ENCODE results near the gene MUC4. TPM values are rescaled to one million over a fixed set of nuclear protein-coding genes. Genes with fewer than 3 reads are reported as not detected.
"Not testable (repeated sequence)": the region's sequence is repeated elsewhere in the genome, so short reads cannot be mapped to it uniquely, and the experiment has no call there.

Gene MUC4
- total RNA-seq, 2 donors from 2014 or later, result 0.35 to 2.3 TPM

DNA sequence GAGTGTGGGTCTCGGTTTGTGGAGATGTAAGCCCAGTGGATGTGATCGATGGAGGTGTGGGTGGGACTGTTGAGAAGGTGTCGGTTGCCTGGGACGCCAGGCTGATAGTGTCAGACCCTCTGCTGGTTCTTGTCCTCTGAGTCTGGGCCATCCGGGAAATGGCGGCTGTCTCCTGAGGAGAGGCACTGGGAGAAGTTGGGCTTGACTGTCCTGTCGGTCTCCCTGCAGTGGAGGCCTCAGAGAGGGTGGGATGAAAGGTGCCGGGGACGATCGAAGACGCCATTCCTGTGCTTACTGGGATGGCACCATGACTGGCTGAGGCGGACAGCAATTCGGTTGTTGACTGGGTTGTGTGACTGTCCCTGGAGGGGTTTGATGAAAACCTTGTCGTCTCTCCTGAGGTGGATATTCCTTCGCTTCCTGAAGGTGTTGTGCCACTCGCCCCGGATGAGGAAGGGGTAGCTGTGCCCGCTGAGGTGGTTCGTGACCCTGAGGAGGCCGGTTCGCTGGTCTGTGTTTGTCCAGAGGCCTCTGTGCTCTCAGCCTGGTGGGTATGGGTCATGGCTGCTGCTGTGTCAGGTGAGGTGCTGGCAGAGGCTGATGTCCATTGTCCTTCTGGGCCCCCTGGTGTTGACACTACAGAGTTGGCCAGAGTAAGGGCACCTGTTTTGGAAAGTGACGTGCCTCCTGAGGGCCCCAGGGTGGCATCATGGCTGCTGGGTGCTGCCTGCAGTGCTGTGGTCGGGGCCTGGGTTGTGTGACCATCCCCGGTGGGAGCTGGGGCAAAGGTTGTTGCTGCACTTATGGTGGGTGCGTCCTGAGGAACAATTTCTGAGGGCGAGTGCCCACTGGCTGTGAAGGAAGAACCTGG lies 22.8 kb downstream of the MUC4 start:
- H3K9ac ChIP-seq (ENCODE audit: extremely low read depth, low read length, poor library complexity, severe bottlenecking), result no peak overlapping the region
- Mint-ChIP-seq H3K4me1 (no peaks in the 10 kb centered on the region), H3K27ac (no peak overlapping the region), H3K9me3 (peaks cover 8% of the 10 kb centered on the region), H3K27me3 (ENCODE audit: insufficient read depth) (peaks cover 2% of the 10 kb centered on the region), H3K36me3 (ENCODE audit: low read depth) (peaks cover 19% of the 10 kb centered on the region), H3K4me3 (no peak overlapping the region)
- TF ChIP-seq CTCF (conservative IDR thresholded peaks at IDR 0.05), result no peak
- 94 to 95% methylated on average over 11 to 25 of the region's 26 CpGs for WGBS, 2 experiments (ENCODE audit: insufficient coverage in 1 of 2, insufficient read length in 1 of 2)
- H3K9me3 ChIP-seq (ENCODE audit: control insufficient read depth, low read length), result no peaks in the 10 kb centered on the region
- DNase-seq, result no peak
- H3K27me3 ChIP-seq (ENCODE audit: control insufficient read depth, insufficient read depth, low read length, poor library complexity, severe bottlenecking), result no peaks in the 10 kb centered on the region
- no peaks in the 10 kb centered on the region for H3K4me1 ChIP-seq (ENCODE audit: control insufficient read depth, insufficient read depth, low read length)
- H3K4me3 ChIP-seq (ENCODE audit: low read length), result no peak overlapping the region
- H3K36me3 ChIP-seq (ENCODE audit: control insufficient read depth, insufficient read depth, low read length), result no peaks in the 10 kb centered on the region
- H3K27ac ChIP-seq (ENCODE audit: low read depth, low read length), result no peak overlapping the region

DNA sequence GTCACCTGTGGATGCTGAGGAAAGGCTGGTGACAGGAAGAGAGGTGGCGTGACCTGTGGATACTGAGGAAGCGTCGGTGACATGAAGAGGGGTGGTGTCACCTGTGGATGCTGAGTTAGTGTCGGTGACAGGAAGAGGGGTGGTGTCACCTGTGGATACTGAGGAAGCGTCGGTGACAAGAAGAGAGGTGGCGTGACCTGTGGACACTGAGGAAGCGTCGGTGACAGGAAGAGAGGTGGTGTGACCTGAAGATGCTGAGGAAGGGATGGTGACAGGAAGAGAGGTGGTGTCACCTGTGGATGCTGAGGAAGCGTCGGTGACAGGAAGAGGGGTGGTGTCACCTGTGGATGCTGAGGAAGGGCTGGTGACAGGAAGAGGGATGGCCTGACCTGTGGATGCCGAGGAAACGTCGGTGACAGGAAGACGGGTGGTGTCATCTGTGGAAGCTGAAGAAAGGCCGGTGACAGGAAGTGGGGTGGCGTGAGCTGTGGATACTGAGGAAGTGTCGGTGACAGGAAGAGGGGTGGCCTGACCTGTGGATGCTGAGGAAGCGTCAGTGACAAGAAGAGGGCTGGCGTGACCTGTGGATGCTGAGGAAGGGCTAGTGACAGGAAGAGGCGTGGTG lies 25.8 kb downstream of the MUC4 start:
- not testable (repeated sequence) for H3K36me3 ChIP-seq (ENCODE audit: control insufficient read depth, insufficient read depth, low read length); H3K27me3 ChIP-seq (ENCODE audit: control insufficient read depth, insufficient read depth, low read length, poor library complexity, severe bottlenecking); H3K27ac ChIP-seq (ENCODE audit: low read depth, low read length); H3K4me1 ChIP-seq (ENCODE audit: control insufficient read depth, insufficient read depth, low read length); H3K9me3 Mint-ChIP-seq; H3K27ac Mint-ChIP-seq; H3K4me3 ChIP-seq (ENCODE audit: low read length); H3K9me3 ChIP-seq (ENCODE audit: control insufficient read depth, low read length); H3K4me3 Mint-ChIP-seq; DNase-seq; H3K27me3 Mint-ChIP-seq (ENCODE audit: insufficient read depth); H3K9ac ChIP-seq (ENCODE audit: extremely low read depth, low read length, poor library complexity, severe bottlenecking); H3K4me1 Mint-ChIP-seq
- WGBS, 2 experiments (ENCODE audit: insufficient coverage in 1 of 2, insufficient read length in 1 of 2), result 93 to 97% methylated on average over 20 to 21 of the region's 21 CpGs
- H3K36me3 Mint-ChIP-seq (ENCODE audit: low read depth), result peaks cover 20% of the 10 kb centered on the region

DNA sequence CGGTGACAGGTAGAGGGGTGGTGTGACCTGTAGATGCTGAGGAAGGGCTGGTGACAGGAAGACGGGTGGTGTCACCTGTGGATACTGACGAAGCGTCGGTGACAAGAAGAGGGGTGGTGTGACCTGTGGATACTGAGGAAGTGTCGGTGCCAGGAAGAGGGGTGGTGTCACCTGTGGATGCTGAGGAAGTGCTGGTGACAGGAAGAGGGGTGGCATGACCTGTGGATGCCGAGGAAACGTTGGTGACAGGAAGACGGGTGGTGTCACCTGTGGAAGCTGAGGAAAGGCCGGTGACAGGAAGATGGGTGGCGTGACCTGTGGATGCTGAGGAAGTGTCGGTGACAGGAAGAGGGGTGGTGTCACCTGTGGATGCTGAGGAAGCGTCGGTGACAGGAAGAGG lies 27.7 kb downstream of the MUC4 start:
- WGBS, 2 experiments (ENCODE audit: insufficient coverage in 1 of 2, insufficient read length in 1 of 2), result 89 to 90% methylated on average over 14 of the region's 14 CpGs
- not testable (repeated sequence) for H3K9me3 Mint-ChIP-seq; DNase-seq; H3K9ac ChIP-seq (ENCODE audit: extremely low read depth, low read length, poor library complexity, severe bottlenecking); H3K4me1 Mint-ChIP-seq; H3K9me3 ChIP-seq (ENCODE audit: control insufficient read depth, low read length); H3K27me3 Mint-ChIP-seq (ENCODE audit: insufficient read depth); H3K27me3 ChIP-seq (ENCODE audit: control insufficient read depth, insufficient read depth, low read length, poor library complexity, severe bottlenecking); H3K27ac Mint-ChIP-seq; H3K36me3 ChIP-seq (ENCODE audit: control insufficient read depth, insufficient read depth, low read length); H3K27ac ChIP-seq (ENCODE audit: low read depth, low read length); H3K4me3 Mint-ChIP-seq; H3K4me3 ChIP-seq (ENCODE audit: low read length); H3K4me1 ChIP-seq (ENCODE audit: control insufficient read depth, insufficient read depth, low read length)
- H3K36me3 Mint-ChIP-seq (ENCODE audit: low read depth), result peaks cover 10% of the 10 kb centered on the region

- 93% methylated on average over 5 to 9 of the region's 12 CpGs for WGBS, 2 experiments (ENCODE audit: insufficient coverage in 1 of 2, insufficient read length in 1 of 2)
- not testable (repeated sequence) for H3K36me3 ChIP-seq (ENCODE audit: control insufficient read depth, insufficient read depth, low read length); H3K4me1 Mint-ChIP-seq; H3K4me3 ChIP-seq (ENCODE audit: low read length); H3K27ac Mint-ChIP-seq; H3K4me3 Mint-ChIP-seq; H3K27me3 ChIP-seq (ENCODE audit: control insufficient read depth, insufficient read depth, low read length, poor library complexity, severe bottlenecking); H3K9me3 Mint-ChIP-seq; H3K9me3 ChIP-seq (ENCODE audit: control insufficient read depth, low read length); H3K27me3 Mint-ChIP-seq (ENCODE audit: insufficient read depth); DNase-seq; H3K27ac ChIP-seq (ENCODE audit: low read depth, low read length); H3K4me1 ChIP-seq (ENCODE audit: control insufficient read depth, insufficient read depth, low read length); H3K9ac ChIP-seq (ENCODE audit: extremely low read depth, low read length, poor library complexity, severe bottlenecking)
- peaks cover 10% of the 10 kb centered on the region for H3K36me3 Mint-ChIP-seq (ENCODE audit: low read depth)
Measured at GRCh38 chr3:195781236-195781635, 30.5 kb downstream of the MUC4 start.
